Tibial nerve (tissue), 4 donors: ENCODE results near the gene TATDN2.

Source experiments
- CTCF ChIP-seq, 5 experiments: fragments of 200-600 bp in 3 of 5; fragments of 450-650 bp in 2 of 5; sonication (generic) in 3 of 5; IDR thresholded peaks; one replicate each; pipeline ENCODE4 v1.5.1; 2016 to 2019; ENCODE audit warnings: antibody characterized with exemption in 5 of 5, mild to moderate bottlenecking in 3 of 5, moderate library complexity in 2 of 5
- EP300 ChIP-seq, 2 donors: sonication (generic); formaldehyde crosslinking; IDR thresholded peaks; one replicate each; pipeline ENCODE4 v1.6.1; 2017; ENCODE audit warnings: antibody characterized with exemption in 2 of 2, mild to moderate bottlenecking in 1 of 2
- POLR2A ChIP-seq, 2 donors: fragments of 450-650 bp; IDR thresholded peaks; one replicate each; pipeline ENCODE4 v1.6.1; 2017; ENCODE audit warnings: antibody characterized with exemption in 2 of 2, mild to moderate bottlenecking in 2 of 2, moderate library complexity in 2 of 2

DNA sequence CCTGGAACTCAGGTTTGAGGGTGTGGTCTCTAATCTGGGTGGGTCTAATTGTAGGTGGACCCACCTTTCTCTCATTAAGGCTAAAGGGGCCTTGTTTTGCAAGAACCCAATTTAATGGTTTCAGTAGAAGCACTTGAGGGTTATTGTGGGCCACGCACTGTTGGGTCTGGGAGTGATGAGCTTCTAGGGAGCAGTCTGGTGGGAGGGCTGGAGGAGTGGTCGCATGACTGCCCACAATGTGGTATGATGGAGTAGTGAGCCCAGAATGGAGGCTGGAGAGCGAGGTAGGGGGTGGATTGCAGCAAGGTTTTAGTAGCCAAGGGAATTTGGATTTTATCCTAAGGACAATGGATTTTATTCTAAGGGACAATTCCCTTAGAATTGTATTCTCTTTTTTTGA lies 2.7 kb downstream of the TATDN2 start:
- no peak for TF ChIP-seq POLR2A (IDR thresholded peaks at IDR 0.05)
- no peak for TF ChIP-seq CTCF (IDR thresholded peaks at IDR 0.05)
- no peak for TF ChIP-seq EP300 (IDR thresholded peaks at IDR 0.05)
